ENCODE measurements around the gene DMTF1. TPM values are rescaled to one million over a fixed set of nuclear protein-coding genes. Genes with fewer than 3 reads are reported as not detected.
A peak's percentile ranks its signal among the peaks of the same experiment; 100 is the strongest.

DMTF1 gene
- total and polyA plus RNA-seq, 9 of the 15 experiments (the other 6 are each of a cell fraction or from before 2014, with no cell fraction given), result 25.7 to 208 (median 74.7) TPM

- peak; percentile 58; the same call in 1 of the 2 replicates for TF ChIP-seq NBN (IDR thresholded peaks at IDR 0.05; ENCODE audit: low read depth)
- TF ChIP-seq HMBOX1 (IDR thresholded peaks at IDR 0.05), result peak; percentile 61; the same call in 1 of the 2 replicates
- TF ChIP-seq MYNN (IDR thresholded peaks at IDR 0.05), result peak; percentile 38; the same call in 1 of the 2 replicates
- TF ChIP-seq MYNN (CRISPR knock-in tag; IDR thresholded peaks at IDR 0.05), result no peak
- no peak for TF ChIP-seq RERE (CRISPR knock-in tag; IDR thresholded peaks at IDR 0.05; ENCODE audit: borderline replicate concordance)
- no peak for TF ChIP-seq ZNF445 (CRISPR knock-in tag; IDR thresholded peaks at IDR 0.05; ENCODE audit: low read depth)
- no peak for TF ChIP-seq SNIP1 (IDR thresholded peaks at IDR 0.05; ENCODE audit: low read depth)
- no peak for TF ChIP-seq ARID2 (IDR thresholded peaks at IDR 0.05)
- TF ChIP-seq FOXP4 (CRISPR knock-in tag; IDR thresholded peaks at IDR 0.05; ENCODE audit: borderline replicate concordance), result no peak
- TF ChIP-seq SP2 (IDR thresholded peaks at IDR 0.05; ENCODE audit: extremely low read depth, low read depth, low read length, poor library complexity, severe bottlenecking), result no peak
- no peak for TF ChIP-seq NFE2L1 (tag; IDR thresholded peaks at IDR 0.05; ENCODE audit: borderline replicate concordance, low read depth)
- no peak for TF ChIP-seq ZBTB43 (CRISPR knock-in tag; IDR thresholded peaks at IDR 0.05)
- TF ChIP-seq RAD51 (IDR thresholded peaks at IDR 0.05; ENCODE audit: borderline replicate concordance, low read depth), result no peak
- TF ChIP-seq RCOR1 (IDR thresholded peaks at IDR 0.05; ENCODE audit: borderline replicate concordance in 1 of 2, low read depth in 2 of 2, low read length in 2 of 2), result peak in 1 of 2 experiments; percentile 100; a peak in 2 of 4 replicates
- TF ChIP-seq SNAPC5 (CRISPR knock-in tag; IDR thresholded peaks at IDR 0.05), result no peak
- TF ChIP-seq CEBPG (CRISPR knock-in tag; IDR thresholded peaks at IDR 0.05), result no peak
- TF ChIP-seq CEBPG (tag; conservative IDR thresholded peaks at IDR 0.05 in 1 of 2, IDR thresholded peaks at IDR 0.05 in 1 of 2), result peak; percentile 88 to 89
- TF ChIP-seq ETS2 (tag; IDR thresholded peaks at IDR 0.05; ENCODE audit: borderline replicate concordance, poor library complexity, severe bottlenecking), result no peak
- peak; percentile 100 for TF ChIP-seq SMARCE1 (IDR thresholded peaks at IDR 0.05)
These were observed 41.5 kb upstream of the DMTF1 start (continued) for GRCh38 chr7:87110778-87111177.

Measured in K562 (cell line).